Gastroesophageal sphincter (tissue), 4 donors: ENCODE measurements around the gene TM4SF5. TPM values are rescaled to one million over a fixed set of nuclear protein-coding genes. Genes with fewer than 3 reads are reported as not detected.

Experiments
- ATAC-seq: fragments of 150-250 bp; one replicate; pipeline ENCODE4 v1.9.1; 2016; ENCODE audit warnings: mild to moderate bottlenecking, moderate library complexity
- H3K27ac ChIP-seq, 4 donors: fragments of 200-600 bp; sonication (generic) in 3 of 4; 1 replicate in 3 of 4; 2 replicates in 1 of 4; pipeline ENCODE4 v1.5.1; 2016 to 2019
- H3K27me3 ChIP-seq: fragments of 200-600 bp; sonication (generic); one replicate; pipeline ENCODE4 v1.5.1; 2019
- H3K36me3 ChIP-seq, 2 donors: fragments of 200-600 bp; sonication (generic); one replicate each; pipeline ENCODE4 v1.5.1; 2019; ENCODE audit warnings: control low read depth in 1 of 2
- H3K4me1 ChIP-seq, 3 donors: fragments of 200-600 bp; sonication (generic); 1 replicate in 2 of 3; 2 replicates in 1 of 3; pipeline ENCODE4 v1.5.1; 2016 to 2019; ENCODE audit warnings: control low read depth in 2 of 3
- H3K4me3 ChIP-seq, 2 donors: fragments of 200-600 bp; sonication (generic); one replicate each; pipeline ENCODE4 v1.5.1; 2019; ENCODE audit warnings: mild to moderate bottlenecking in 1 of 2, moderate library complexity in 1 of 2
- H3K9me3 ChIP-seq, 3 donors: fragments of 200-600 bp; sonication (generic); one replicate each; pipeline ENCODE4 v1.5.1; 2017 to 2019; ENCODE audit warnings: control low read depth in 2 of 3
- EP300 ChIP-seq: sonication (generic); formaldehyde crosslinking; IDR thresholded peaks from one replicate; pipeline ENCODE4 v1.6.1; 2017; ENCODE audit warnings: antibody characterized with exemption, mild to moderate bottlenecking
- POLR2A ChIP-seq, 2 donors: fragments of 450-650 bp; IDR thresholded peaks; one replicate each; pipeline ENCODE4 v1.6.1; 2017; ENCODE audit warnings: antibody characterized with exemption in 2 of 2, mild to moderate bottlenecking in 2 of 2, moderate library complexity in 1 of 2
- POLR2AphosphoS5 ChIP-seq: sonication (generic); formaldehyde crosslinking; IDR thresholded peaks from one replicate; pipeline ENCODE4 v1.6.1; 2017; ENCODE audit warnings: antibody characterized with exemption
- whole genome bisulfite sequencing, 2 donors: methylation state at CpG; one replicate each; pipeline ENCODE4 v1.1.5; 2018; ENCODE audit warnings: low coverage in 1 of 2; 5-methylcytosine and 5-hydroxymethylcytosine counted together
- total RNA-seq, 4 donors: library from RNA; depleted of rRNA; stranded (reverse); fragments of >200 nt; gene quantifications; one replicate each; pipeline ENCODE4 v1.1.0, GENCODE V29; 2016
- TF ChIP-seq, protein P1 (sequence below), 4 experiments: fragments of 200-600 bp in 2 of 4; fragments of 450-650 bp in 2 of 4; sonication (generic) in 1 of 4; IDR thresholded peaks; one replicate each; pipeline ENCODE4 v1.5.1; 2017 to 2019; ENCODE audit warnings: antibody characterized with exemption in 4 of 4, mild to moderate bottlenecking in 2 of 4, moderate library complexity in 2 of 4

Gene TM4SF5
- total RNA-seq, 4 donors from 2014 or later, result not detected

DNA sequence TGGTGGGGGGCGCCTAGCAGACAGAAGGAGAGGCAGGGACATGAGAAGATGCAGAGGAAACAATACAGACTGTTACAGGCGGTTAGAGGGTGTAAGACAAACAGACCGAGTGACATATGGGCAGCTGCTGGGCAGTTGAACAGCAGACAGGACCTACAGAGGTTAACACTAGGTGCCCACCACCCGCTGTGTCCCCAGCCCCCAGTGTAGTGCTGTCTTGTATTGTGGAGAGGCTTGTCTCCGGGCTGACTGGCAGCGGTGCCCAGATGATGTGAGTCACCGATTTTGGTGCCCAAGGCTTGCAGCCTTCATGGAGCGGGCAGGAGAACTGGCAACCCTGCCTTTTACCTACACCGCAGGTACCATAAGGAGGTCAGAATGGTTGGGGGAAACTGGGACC is 29.6 kb upstream of the TM4SF5 start:
- TF ChIP-seq POLR2AphosphoS5 (no peak), POLR2A (IDR thresholded peaks at IDR 0.05) (no peak), EP300 (no peak)
- TF ChIP-seq, protein P1, sequence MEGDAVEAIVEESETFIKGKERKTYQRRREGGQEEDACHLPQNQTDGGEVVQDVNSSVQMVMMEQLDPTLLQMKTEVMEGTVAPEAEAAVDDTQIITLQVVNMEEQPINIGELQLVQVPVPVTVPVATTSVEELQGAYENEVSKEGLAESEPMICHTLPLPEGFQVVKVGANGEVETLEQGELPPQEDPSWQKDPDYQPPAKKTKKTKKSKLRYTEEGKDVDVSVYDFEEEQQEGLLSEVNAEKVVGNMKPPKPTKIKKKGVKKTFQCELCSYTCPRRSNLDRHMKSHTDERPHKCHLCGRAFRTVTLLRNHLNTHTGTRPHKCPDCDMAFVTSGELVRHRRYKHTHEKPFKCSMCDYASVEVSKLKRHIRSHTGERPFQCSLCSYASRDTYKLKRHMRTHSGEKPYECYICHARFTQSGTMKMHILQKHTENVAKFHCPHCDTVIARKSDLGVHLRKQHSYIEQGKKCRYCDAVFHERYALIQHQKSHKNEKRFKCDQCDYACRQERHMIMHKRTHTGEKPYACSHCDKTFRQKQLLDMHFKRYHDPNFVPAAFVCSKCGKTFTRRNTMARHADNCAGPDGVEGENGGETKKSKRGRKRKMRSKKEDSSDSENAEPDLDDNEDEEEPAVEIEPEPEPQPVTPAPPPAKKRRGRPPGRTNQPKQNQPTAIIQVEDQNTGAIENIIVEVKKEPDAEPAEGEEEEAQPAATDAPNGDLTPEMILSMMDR (IDR thresholded peaks at IDR 0.05), result no peak
- Histone ChIP-seq H3K27me3 (peaks cover 37% of the 10 kb centered on the region), H3K4me3 (no peak overlapping the region), H3K36me3 (no peaks in the 10 kb centered on the region), H3K9me3 (no peaks in the 10 kb centered on the region), H3K27ac (no peak overlapping the region), H3K4me1 (peaks cover 0 to 30% (median 2%) of the 10 kb centered on the region in 3 donors)
- 93% methylated on average over 5 of the region's 9 CpGs; no CpG with 5 or more reads in 1 of the 2 donors for WGBS, 2 donors
- ATAC-seq, result no peak

DNA sequence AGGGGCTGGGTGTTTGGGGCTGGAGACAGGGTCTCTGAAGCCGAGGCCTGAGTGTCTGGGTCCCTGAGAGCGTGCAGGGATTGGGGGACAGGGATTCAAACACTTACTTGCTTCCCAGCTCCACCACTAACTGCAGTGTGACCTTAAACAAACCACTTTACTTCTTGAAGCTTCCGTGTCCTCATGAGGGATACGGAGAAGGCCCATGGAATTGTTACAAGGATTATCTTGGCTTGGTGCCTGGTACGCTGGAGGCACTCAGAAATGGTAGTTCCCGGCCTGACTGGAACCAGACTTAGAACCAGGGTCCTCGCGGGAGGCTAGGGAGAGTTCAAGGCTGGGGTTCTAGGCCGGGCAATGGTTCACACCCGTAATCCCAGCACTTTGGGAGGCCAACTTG is 29.1 kb upstream of the TM4SF5 start:
- Histone ChIP-seq H3K4me3 (no peak overlapping the region), H3K36me3 (no peaks in the 10 kb centered on the region), H3K9me3 (no peaks in the 10 kb centered on the region), H3K27me3 (peaks cover 37% of the 10 kb centered on the region), H3K27ac (no peak overlapping the region), H3K4me1 (peaks cover 0 to 30% (median 2%) of the 10 kb centered on the region in 3 donors)
- ATAC-seq, result no peak
- TF ChIP-seq POLR2A (IDR thresholded peaks at IDR 0.05) (no peak), POLR2AphosphoS5 (no peak), EP300 (no peak)
- TF ChIP-seq, protein P1 (IDR thresholded peaks at IDR 0.05), result no peak
- 68% methylated on average over 6 of the region's 10 CpGs; no CpG with 5 or more reads in 1 of the 2 donors for WGBS, 2 donors

- H3K36me3 ChIP-seq, result no peaks in the 10 kb centered on the region
- ATAC-seq, result no peak
Observed at GRCh38 chr17:4743216-4743615, 28.5 kb upstream of the TM4SF5 start.

DNA sequence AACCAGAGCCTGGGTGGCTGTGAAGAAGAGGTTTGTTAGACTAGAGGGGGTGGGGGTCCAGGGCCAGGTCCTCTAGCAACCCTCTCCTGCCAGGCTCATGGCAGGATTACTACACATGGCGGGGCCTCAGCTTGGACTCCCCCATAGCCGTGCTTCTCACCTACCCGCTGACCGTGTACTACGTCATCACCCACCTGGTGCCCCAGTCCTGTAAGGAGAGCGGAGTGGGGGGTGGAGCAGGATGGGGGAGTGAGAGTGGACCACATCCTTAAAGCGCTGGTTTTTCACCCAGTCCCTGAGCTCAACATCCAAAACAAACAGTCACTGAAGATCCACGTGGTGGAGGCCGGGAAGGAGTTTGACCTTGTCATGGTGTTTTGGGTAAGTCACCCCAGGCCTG is 27.8 kb upstream of the TM4SF5 start:
- H3K27ac ChIP-seq, result no peak overlapping the region
- no peaks in the 10 kb centered on the region for H3K36me3 ChIP-seq
- no peak for ATAC-seq
- H3K4me3 ChIP-seq, result no peak overlapping the region
- TF ChIP-seq EP300 (no peak), POLR2AphosphoS5 (no peak), POLR2A (IDR thresholded peaks at IDR 0.05) (no peak)
- TF ChIP-seq, protein P1 (IDR thresholded peaks at IDR 0.05), result no peak
- peaks cover 0 to 27% (median under 1%) of the 10 kb centered on the region in 3 donors for H3K4me1 ChIP-seq
- WGBS, 2 donors, result 79 to 92% methylated on average over 4 to 7 of the region's 9 CpGs
- H3K9me3 ChIP-seq, result no peaks in the 10 kb centered on the region
- peaks cover 48% of the 10 kb centered on the region for H3K27me3 ChIP-seq

More at GRCh38 chr17:4743216-4743615, 28.5 kb upstream of the TM4SF5 start:
- peaks cover 0 to 31% (median 2%) of the 10 kb centered on the region in 3 donors for H3K4me1 ChIP-seq
- no peak overlapping the region for H3K4me3 ChIP-seq
- peaks cover 41% of the 10 kb centered on the region for H3K27me3 ChIP-seq
- WGBS, 2 donors, result 100% methylated on average over 3 of the region's 8 CpGs; no CpG with 5 or more reads in 1 of the 2 donors
- no peak overlapping the region for H3K27ac ChIP-seq
- no peaks in the 10 kb centered on the region for H3K9me3 ChIP-seq
- TF ChIP-seq POLR2AphosphoS5 (no peak), POLR2A (IDR thresholded peaks at IDR 0.05) (no peak), EP300 (no peak)

GRCh38 chr17:4744999-4745969 is 26.4 kb upstream of the TM4SF5 start:
- WGBS, 2 donors, result 6 to 16% methylated on average over 3 to 7 of the region's 51 CpGs
- Histone ChIP-seq H3K27me3 (peaks cover 62% of the 10 kb centered on the region), H3K4me3 (no peak overlapping the region), H3K9me3 (no peaks in the 10 kb centered on the region), H3K4me1 (peaks cover 0 to 18% (median 0%) of the 10 kb centered on the region in 3 donors), H3K36me3 (no peaks in the 10 kb centered on the region), H3K27ac (no peak overlapping the region)
- peak; percentile 26 for ATAC-seq
- no peak for TF ChIP-seq POLR2AphosphoS5
- TF ChIP-seq POLR2A (IDR thresholded peaks at IDR 0.05), result no peak
- no peak for TF ChIP-seq EP300
- TF ChIP-seq, protein P1 (IDR thresholded peaks at IDR 0.05), result no peak
